Measurements from ENCODE around the gene TSPAN3. TPM values are rescaled to one million over a fixed set of nuclear protein-coding genes. Genes with fewer than 3 reads are reported as not detected.

TSPAN3 gene
- total RNA-seq, 2 experiments from 2014 or later = 25.6 to 27.0 TPM

DNA sequence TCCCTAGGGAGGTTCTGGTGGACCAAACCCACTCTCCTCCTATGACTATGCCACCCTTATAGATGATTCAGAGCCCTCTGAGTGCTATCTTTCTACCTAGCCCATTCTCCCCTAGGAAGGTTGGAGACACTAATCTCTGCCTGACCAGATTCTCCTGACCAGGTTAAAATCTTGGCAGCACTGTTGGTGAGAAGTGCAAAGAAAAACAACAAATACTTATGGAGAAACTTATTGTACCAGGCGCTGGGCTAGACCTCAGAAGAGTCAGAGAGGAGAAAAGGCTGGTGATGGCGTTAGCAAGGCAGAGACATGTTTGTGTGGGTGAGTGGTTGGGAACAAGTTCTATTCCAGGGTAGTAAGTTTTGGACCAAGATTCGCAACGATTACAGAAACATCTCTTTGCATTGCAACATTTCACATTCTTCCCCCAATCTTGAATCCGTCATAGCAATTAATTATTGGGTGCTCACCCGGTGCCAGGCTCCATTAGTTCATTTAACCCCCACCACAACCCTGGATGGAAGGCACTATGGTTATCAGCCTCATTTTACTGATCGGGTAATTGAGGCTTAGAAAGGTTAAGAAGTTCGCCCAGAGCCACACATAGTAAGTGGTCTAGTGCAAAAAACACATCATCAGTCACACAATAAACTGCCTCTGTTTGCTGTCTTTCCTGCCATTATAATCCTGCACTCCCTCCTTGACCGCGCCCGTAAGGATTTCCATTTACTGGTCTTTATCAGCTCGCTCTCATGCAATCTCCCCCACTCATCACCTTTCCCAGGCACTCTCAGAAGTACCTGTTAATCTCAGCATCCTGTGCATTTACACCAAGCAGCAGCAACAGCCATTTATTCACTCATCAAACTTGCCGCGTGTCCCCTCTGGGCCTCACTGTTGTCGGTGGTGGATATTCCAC, 655 bp upstream of the TSPAN3 start:
- intact Hi-C loops (cut with micrococcal nuclease) = no loop called here
- Mint-ChIP-seq H3K9me3 (no peaks in the 10 kb centered on the region), H3K4me1 (ENCODE audit: low read depth) (peaks cover 33% of the 10 kb centered on the region), H3K27ac (peak overlapping the region; percentile 84), H3K27me3 (no peaks in the 10 kb centered on the region), H3K36me3 (ENCODE audit: low read depth) (peaks cover 8% of the 10 kb centered on the region), H3K4me3 (peak overlapping the region; percentile 66)
- POLR2A ChIA-PET = interaction anchor here (0.6 to 2.2 kb wide), 3 partner anchors 11 to 60 kb away, joined by 3 to 7 read pairs (median 7); no protein-coding TSS in a partner anchor
- TF ChIP-seq CTCF (IDR thresholded peaks at IDR 0.05) = no peak
- DNase-seq (no peak), ATAC-seq (no peak)
- CTCF ChIA-PET = interaction anchor here (0.6 to 1.0 kb wide), 2 partner anchors 14 to 98 kb away, joined by 3 read pairs; no protein-coding TSS in a partner anchor

DNA sequence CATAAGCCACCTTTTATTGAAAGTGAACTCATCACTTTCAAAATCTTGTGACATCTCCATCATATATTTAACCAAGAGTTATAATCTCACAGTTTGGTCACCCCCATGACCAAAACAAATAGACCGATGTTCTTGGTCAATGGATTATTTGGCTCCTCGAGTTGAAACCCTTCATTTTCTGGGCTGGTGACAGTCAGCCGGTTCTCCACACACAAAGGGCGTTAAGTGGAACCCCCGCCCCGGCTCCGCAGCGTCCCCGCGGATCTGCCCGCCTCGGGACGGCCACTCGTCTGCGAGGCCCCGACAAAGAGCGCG, 772 bp downstream of the TSPAN3 start:
- Mint-ChIP-seq H3K4me1 (ENCODE audit: low read depth) (peaks cover 33% of the 10 kb centered on the region), H3K4me3 (peak overlapping the region; percentile 77), H3K9me3 (no peaks in the 10 kb centered on the region), H3K27me3 (no peaks in the 10 kb centered on the region), H3K27ac (peak overlapping the region; percentile 65), H3K36me3 (ENCODE audit: low read depth) (peaks cover 8% of the 10 kb centered on the region)
- no peak for ATAC-seq
- TF ChIP-seq CTCF (IDR thresholded peaks at IDR 0.05) = no peak
- ChIA-PET CTCF (no interaction called here), POLR2A (interaction anchor here (1.0 to 2.2 kb wide), 4 partner anchors 10 to 27 kb away, joined by 3 to 7 read pairs (median 3); no protein-coding TSS in a partner anchor)
- intact Hi-C loops (cut with micrococcal nuclease) = no loop called here
- DNase-seq = no peak

GRCh38 chr15:77069521-77070121, 1.3 kb downstream of the TSPAN3 start:
- H3K4me1 Mint-ChIP-seq (ENCODE audit: low read depth) = peaks cover 38% of the 10 kb centered on the region
- no peak for TF ChIP-seq CTCF (IDR thresholded peaks at IDR 0.05)
- no peaks in the 10 kb centered on the region for H3K27me3 Mint-ChIP-seq
- no peak for ATAC-seq
- H3K4me3 Mint-ChIP-seq = peak overlapping the region; percentile 77
- no peak for DNase-seq
- H3K9me3 Mint-ChIP-seq = no peaks in the 10 kb centered on the region
- ChIA-PET POLR2A (interaction anchor here (1.0 to 2.2 kb wide), 4 partner anchors 9 to 27 kb away, joined by 3 to 7 read pairs (median 3); no protein-coding TSS in a partner anchor), CTCF (no interaction called here)
- H3K36me3 Mint-ChIP-seq (ENCODE audit: low read depth) = peaks cover 8% of the 10 kb centered on the region
- intact Hi-C loops (cut with micrococcal nuclease) = no loop called here
- H3K27ac Mint-ChIP-seq = peak overlapping the region; percentile 41

GRCh38 chr15:77068633-77069032, 2.3 kb downstream of the TSPAN3 start:
- no peak for TF ChIP-seq CTCF (IDR thresholded peaks at IDR 0.05)
- H3K9me3 Mint-ChIP-seq = no peaks in the 10 kb centered on the region
- H3K4me3 Mint-ChIP-seq = no peak overlapping the region
- no peaks in the 10 kb centered on the region for H3K27me3 Mint-ChIP-seq
- H3K36me3 Mint-ChIP-seq (ENCODE audit: low read depth) = peaks cover 8% of the 10 kb centered on the region
- H3K4me1 Mint-ChIP-seq (ENCODE audit: low read depth) = peaks cover 41% of the 10 kb centered on the region
- CTCF ChIA-PET = interaction anchor here (1.1 to 1.5 kb wide), 4 partner anchors 10 to 95 kb away, joined by 3 to 6 read pairs (median 4); no protein-coding TSS in a partner anchor
- POLR2A ChIA-PET = no interaction called here
- DNase-seq (no peak), ATAC-seq (no peak)
- intact Hi-C loops (cut with micrococcal nuclease) = no loop called here
- H3K27ac Mint-ChIP-seq = no peak overlapping the region
